GM18505 (cell line): Measurements from ENCODE around the gene CMTM6.

Experiments
- ATAC-seq: cut with Tn5 transposase; IDR thresholded peaks from one replicate; pipeline ENCODE4 v1.9.1; 2021; ENCODE audit not compliant: unreplicated experiment
- POLR2A ChIP-seq: IDR thresholded peaks from 4 replicates; pipeline ENCODE4 v1.6.1; 2011; ENCODE audit warnings: borderline replicate concordance; ENCODE audit not compliant: insufficient read depth, insufficient read length; ENCODE audit errors: extremely low read depth

Gene CMTM6

DNA sequence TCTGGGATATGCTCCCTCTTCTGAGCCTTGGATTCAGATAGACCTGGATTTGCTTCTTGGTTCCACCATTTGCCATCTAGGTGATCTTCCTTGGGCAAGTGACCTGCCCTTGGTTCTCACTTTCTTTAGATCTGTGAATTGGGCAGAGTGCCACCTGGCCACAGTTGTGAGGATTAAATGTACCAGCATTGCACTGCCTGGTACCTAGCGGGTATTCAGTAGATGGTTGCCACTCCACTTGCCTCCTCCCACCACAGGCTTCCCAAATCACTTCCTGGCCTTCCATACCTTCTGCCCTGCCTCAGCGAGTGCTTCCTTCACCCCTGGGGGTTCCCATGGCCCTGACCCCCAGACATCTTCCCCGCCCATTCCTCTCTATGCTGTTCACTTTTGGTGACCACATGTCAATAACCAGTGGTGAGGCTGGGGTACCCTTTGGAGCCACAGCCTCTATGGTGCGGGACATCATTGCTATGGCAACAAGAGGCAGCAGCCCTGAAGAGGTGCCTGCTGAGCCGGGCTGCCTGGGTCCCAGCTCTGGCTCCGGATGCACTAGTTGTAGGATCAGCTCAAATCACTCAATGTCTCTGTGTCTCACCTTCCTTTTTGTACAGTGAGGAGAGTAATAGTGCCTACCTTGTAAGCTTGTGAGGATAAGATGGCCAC, 70.5 kb downstream of the CMTM6 start:
- ATAC-seq, result no peak
- no peak for TF ChIP-seq POLR2A

DNA sequence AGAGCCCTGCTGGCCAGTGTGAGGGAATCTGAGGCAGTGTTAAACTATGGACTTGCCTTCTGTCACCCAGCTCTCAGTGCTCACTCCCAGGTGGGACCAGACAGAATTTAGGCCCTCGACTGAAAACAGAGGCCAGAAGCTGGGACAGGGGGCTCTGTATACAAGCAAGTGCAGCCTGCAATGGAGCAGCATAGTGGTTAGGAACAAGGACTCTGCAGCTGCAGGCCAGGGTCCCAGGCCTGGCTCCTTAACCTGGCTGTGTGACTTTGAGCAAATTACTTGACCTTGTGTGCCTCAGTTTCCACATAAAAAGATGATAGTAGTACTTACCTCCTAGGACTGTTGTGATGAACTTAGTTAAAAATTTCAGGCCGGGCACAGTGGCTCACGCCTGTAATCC, 71.2 kb downstream of the CMTM6 start:
- no peak for ATAC-seq
- TF ChIP-seq POLR2A, result no peak
